H1 (cell line): ENCODE results near the gene ATR. TPM values are rescaled to one million over a fixed set of nuclear protein-coding genes. Genes with fewer than 3 reads are reported as not detected.

Source experiments
- CTCF ChIA-PET: fragments of 300-600 bp; sonication (Branson Sonifier 250); formaldehyde crosslinking; loops from one replicate; lab custom pipeline; 2021; ENCODE audit not compliant: partially characterized antibody; lab: Charles Lee
- POLR2A ChIA-PET: fragments of 300-600 bp; sonication (Branson Sonifier 250); formaldehyde crosslinking; loops from one replicate; lab custom pipeline; 2021; ENCODE audit warnings: inconsistent platforms; ENCODE audit not compliant: partially characterized antibody; lab: Charles Lee
- DNase-seq, 2 experiments: peaks; one replicate each; pipeline versions ENCODE4 v3.0.0 to v3.0.0-alpha.2; 2010 to 2022; ENCODE audit warnings: low spot score in 2 of 2, low read depth in 1 of 2, mixed read lengths in 1 of 2
- FAIRE-seq: peaks from 2 replicates; lab custom pipeline; 2011; peaks lifted over from hg19 to GRCh38; lab: Jason Lieb, UNC
- H2AFZ ChIP-seq: 2 replicates; pipeline ENCODE4 v1.8.1; 2012; ENCODE audit warnings: low read length, inconsistent platforms
- H2AK5ac ChIP-seq: 2 replicates; pipeline ENCODE4 v1.6.1; 2013; ENCODE audit warnings: low read depth, low read length
- H2BK120ac ChIP-seq: replicated peaks from 2 replicates; pipeline ENCODE3; 2013; ENCODE audit warnings: low read depth, low read length, inconsistent platforms
- H2BK12ac ChIP-seq: 2 replicates; pipeline ENCODE4 v1.6.1; 2013; ENCODE audit warnings: low read depth, low read length
- H2BK15ac ChIP-seq: 2 replicates; pipeline ENCODE4 v1.6.1; 2013; ENCODE audit warnings: low read length
- H2BK20ac ChIP-seq: 2 replicates; pipeline ENCODE4 v1.6.1; 2013; ENCODE audit warnings: low read length
- H2BK5ac ChIP-seq: 2 replicates; pipeline ENCODE4 v1.6.1; 2013; ENCODE audit warnings: low read depth, low read length
- H3K14ac ChIP-seq: 2 replicates; pipeline ENCODE4 v1.6.1; 2013; ENCODE audit warnings: inconsistent platforms; ENCODE audit not compliant: insufficient read length
- H3K18ac ChIP-seq: 2 replicates; pipeline ENCODE4 v1.6.1; 2013; ENCODE audit warnings: low read length; ENCODE audit errors: extremely low read depth
- H3K23ac ChIP-seq: 2 replicates; pipeline ENCODE4 v1.6.1; 2013; ENCODE audit warnings: inconsistent platforms; ENCODE audit not compliant: insufficient read length
- H3K23me2 ChIP-seq: 2 replicates; pipeline ENCODE4 v1.6.1; 2013; ENCODE audit warnings: low read depth, low read length
- H3K27ac ChIP-seq: 2 replicates; pipeline ENCODE4 v1.6.1; 2011; ENCODE audit warnings: low read depth, low read length, inconsistent platforms
- H3K27me3 ChIP-seq, 4 experiments: replicated peaks in 1 of 4; 1 replicate in 1 of 4; 2 replicates in 3 of 4; pipeline versions ENCODE4 v1.6.1 to v1.8.1; 2011 to 2013; ENCODE audit warnings: low read length in 3 of 4, mild to moderate bottlenecking in 3 of 4, inconsistent platforms in 2 of 4, mixed read lengths in 2 of 4, moderate library complexity in 1 of 4; ENCODE audit not compliant: control insufficient read depth in 3 of 4, insufficient read depth in 3 of 4; ENCODE audit errors: extremely low read depth in 1 of 4
- H3K36me3 ChIP-seq, 4 experiments: 2 replicates each; pipeline versions ENCODE4 v1.6.1 to v1.8.1; 2011 to 2013; ENCODE audit warnings: mild to moderate bottlenecking in 4 of 4, low read length in 3 of 4, moderate library complexity in 2 of 4, control low read depth in 1 of 4, inconsistent platforms in 1 of 4; ENCODE audit not compliant: insufficient read depth in 4 of 4, control insufficient read depth in 2 of 4
- H3K4ac ChIP-seq: replicated peaks from 2 replicates; pipeline ENCODE3; 2013; ENCODE audit warnings: low read length, low read depth, mixed read lengths, inconsistent platforms; ENCODE audit not compliant: insufficient read length
- H3K4me1 ChIP-seq, 4 experiments: replicated peaks in 1 of 4; 1 replicate in 1 of 4; 2 replicates in 3 of 4; pipeline versions ENCODE4 v1.6.1 to v1.8.1; 2011 to 2013; ENCODE audit warnings: low read length in 3 of 4, inconsistent platforms in 2 of 4, mixed read lengths in 1 of 4; ENCODE audit not compliant: insufficient read depth in 4 of 4, control insufficient read depth in 3 of 4
- H3K4me2 ChIP-seq, 2 experiments: 2 replicates each; pipeline versions ENCODE4 v1.6.1 to v1.8.1; 2011 to 2013; ENCODE audit warnings: low read depth in 2 of 2, low read length in 2 of 2, control low read depth in 1 of 2, inconsistent platforms in 1 of 2, mild to moderate bottlenecking in 1 of 2; ENCODE audit not compliant: insufficient read depth in 1 of 2
- H3K4me3 ChIP-seq, 4 experiments: fragments of 200-600, 300-600 bp in 1 of 4; sonication (generic), shearing (Covaris generic), sonication (Bioruptor Twin) in 1 of 4; 2 replicates each; pipeline versions ENCODE4 v1.5.1 to v1.8.1; 2011 to 2016; ENCODE audit warnings: low read length in 4 of 4, low read depth in 3 of 4, control low read depth in 2 of 4, inconsistent platforms in 2 of 4, mild to moderate bottlenecking in 2 of 4, mixed read lengths in 1 of 4, moderate library complexity in 1 of 4; ENCODE audit not compliant: insufficient read depth in 2 of 4; ENCODE audit errors: extremely low read depth in 1 of 4
- H3K56ac ChIP-seq: replicated peaks from 2 replicates; pipeline ENCODE3; 2013; ENCODE audit warnings: low read depth, mild to moderate bottlenecking, mixed read lengths, low read length, inconsistent platforms; ENCODE audit not compliant: insufficient read length
- H3K79me1 ChIP-seq: 2 replicates; pipeline ENCODE4 v1.6.1; 2013; ENCODE audit warnings: low read depth, low read length, control low read depth
- H3K79me2 ChIP-seq, 2 experiments: 2 replicates each; pipeline versions ENCODE4 v1.6.1 to v1.8.1; 2012 to 2013; ENCODE audit warnings: low read length in 2 of 2, mild to moderate bottlenecking in 2 of 2, inconsistent platforms in 1 of 2; ENCODE audit not compliant: insufficient read depth in 2 of 2, control insufficient read depth in 1 of 2
- H3K9ac ChIP-seq, 4 experiments: replicated peaks in 1 of 4; 1 replicate in 1 of 4; 2 replicates in 3 of 4; pipeline versions ENCODE4 v1.6.1 to v1.8.1; 2011 to 2013; ENCODE audit warnings: low read depth in 3 of 4, low read length in 3 of 4, control low read depth in 2 of 4, mild to moderate bottlenecking in 2 of 4, moderate library complexity in 2 of 4, inconsistent platforms in 1 of 4; ENCODE audit errors: extremely low read depth in 1 of 4
- H3K9me3 ChIP-seq, 2 experiments: 2 replicates each; pipeline versions ENCODE4 v1.6.1 to v1.8.1; 2012 to 2013; ENCODE audit warnings: mild to moderate bottlenecking in 2 of 2, moderate library complexity in 2 of 2, control low read depth in 1 of 2, inconsistent platforms in 1 of 2, low read depth in 1 of 2, low read length in 1 of 2, mixed read lengths in 1 of 2; ENCODE audit not compliant: insufficient read depth in 2 of 2
- H4K20me1 ChIP-seq, 2 experiments: replicated peaks in 1 of 2; 2 replicates each; pipeline versions ENCODE3 to v1.8.1; 2011 to 2013; ENCODE audit warnings: inconsistent platforms in 2 of 2, low read length in 2 of 2, mild to moderate bottlenecking in 1 of 2; ENCODE audit not compliant: insufficient read depth in 2 of 2, control insufficient read depth in 1 of 2
- H4K5ac ChIP-seq: 2 replicates; pipeline ENCODE4 v1.6.1; 2013; ENCODE audit warnings: low read length, low read depth, mixed read lengths, inconsistent platforms; ENCODE audit not compliant: insufficient read length
- H4K8ac ChIP-seq: 2 replicates; pipeline ENCODE4 v1.8.0; 2013; ENCODE audit warnings: mild to moderate bottlenecking, moderate library complexity, low read length, inconsistent platforms; ENCODE audit not compliant: insufficient read depth; ENCODE audit errors: extremely low read depth
- H4K91ac ChIP-seq: replicated peaks from 2 replicates; pipeline ENCODE3; 2013; ENCODE audit warnings: low read length, mixed read lengths, inconsistent platforms; ENCODE audit not compliant: insufficient read length
- ASH2L ChIP-seq: fragments of 200-600, 300-600 bp; sonication (generic); IDR thresholded peaks from one replicate; pipeline ENCODE4 v1.7.1; 2017; ENCODE audit warnings: low read length
- BRCA1 ChIP-seq: IDR thresholded peaks from 2 replicates; pipeline ENCODE4 v1.6.1; 2012; ENCODE audit warnings: low read depth, low read length, improper control_type of control experiment
- CBX8 ChIP-seq: fragments of 300-800, 300-1000 bp; sonication (generic); IDR thresholded peaks from 2 replicates; pipeline ENCODE4 v1.7.1; 2016; ENCODE audit warnings: low read depth, low read length, borderline replicate concordance
- CHD1 ChIP-seq: IDR thresholded peaks from 2 replicates; pipeline ENCODE4 v1.6.1; 2012; ENCODE audit warnings: low read depth, low read length, improper control_type of control experiment
- CREB1 ChIP-seq: IDR thresholded peaks from 2 replicates; pipeline ENCODE4 v1.6.1; 2012; ENCODE audit warnings: inconsistent platforms
- CTBP2 ChIP-seq: IDR thresholded peaks from 2 replicates; pipeline ENCODE4 v1.7.0; 2011; ENCODE audit warnings: borderline replicate concordance, mild to moderate bottlenecking, moderate library complexity, mixed read lengths, low read length; ENCODE audit not compliant: insufficient read depth, insufficient read length
- HDAC6 ChIP-seq: IDR thresholded peaks from one replicate; pipeline ENCODE4 v1.7.1; 2012; ENCODE audit warnings: low read depth, mild to moderate bottlenecking, inconsistent platforms, low read length, moderate library complexity
- PHF8 ChIP-seq: fragments of 200-600 bp; sonication (generic); conservative IDR thresholded peaks from 2 replicates; pipeline ENCODE4 v1.7.1; 2012; ENCODE audit warnings: low read depth, mild to moderate bottlenecking, inconsistent platforms, low read length, moderate library complexity
- RAD21 ChIP-seq, 2 experiments: IDR thresholded peaks in 1 of 2; conservative IDR thresholded peaks in 1 of 2; 2 replicates each; pipeline ENCODE4 v1.6.1; 2011; ENCODE audit warnings: low read depth in 2 of 2, low read length in 2 of 2, improper control_type of control experiment in 1 of 2, inconsistent platforms in 1 of 2, mild to moderate bottlenecking in 1 of 2, moderate library complexity in 1 of 2
- RFX5 ChIP-seq: IDR thresholded peaks from 2 replicates; pipeline ENCODE4 v1.6.1; 2011; ENCODE audit warnings: low read depth, low read length, improper control_type of control experiment, borderline replicate concordance
- SIX5 ChIP-seq: IDR thresholded peaks from 2 replicates; pipeline ENCODE4 v1.6.1; 2011; ENCODE audit warnings: mild to moderate bottlenecking, low read depth, low read length
- TAF7 ChIP-seq: optimal IDR thresholded peaks from 2 replicates; pipeline ENCODE3; 2011; ENCODE audit warnings: low read depth, mild to moderate bottlenecking, inconsistent platforms, low read length, moderate library complexity, borderline replicate concordance
- TBP ChIP-seq: IDR thresholded peaks from 2 replicates; pipeline ENCODE4 v1.6.1; 2011; ENCODE audit warnings: low read depth, low read length, improper control_type of control experiment
- WGBS, 2 experiments: shearing (Covaris generic) in 1 of 2; methylation state at CpG; one replicate each; pipeline versions ENCODE4 v1.1.6 to v1.1.7; 2013 to 2015; ENCODE audit warnings: low lambda C conversion rate in 2 of 2, mixed read lengths in 2 of 2, inconsistent platforms in 1 of 2, low coverage in 1 of 2, missing lambda C conversion rate in 1 of 2; ENCODE audit not compliant: insufficient replicate concordance in 2 of 2, insufficient coverage in 1 of 2, insufficient read length in 1 of 2; ENCODE audit errors: extremely low coverage in 1 of 2, missing lambda C conversion rate in 1 of 2; 5-methylcytosine and 5-hydroxymethylcytosine counted together
- polyA plus RNA-seq, 7 experiments: library from polyadenylated mRNA; depleted of rRNA in 3 of 7; stranded (reverse) in 5 of 7; unstranded in 2 of 7; fragments of >200 nt in 5 of 7; fragments of 200-250 nt in 2 of 7; gene quantifications; 1 replicate in 5 of 7; 2 replicates in 1 of 7; 4 replicates in 1 of 7; pipeline versions ENCODE4 v1.2.1 to v1.2.3, GENCODE V29; 2011 to 2013; ENCODE audit warnings: missing spikeins in 2 of 7, mixed read lengths in 2 of 7
- total RNA-seq: library from RNA; stranded (reverse); fragmentation: NEBNext Ultra II Directional; extraction: Animal tissue kit (Norgen Biotek cat#: 25700); gene quantifications from 2 replicates; pipeline ENCODE4 v1.2.1, GENCODE V29; 2021
- TF ChIP-seq, protein P1 (sequence below): IDR thresholded peaks from 2 replicates; pipeline ENCODE4 v1.6.1; 2012; ENCODE audit warnings: inconsistent platforms

The ATR gene
- total and polyA plus RNA-seq, 2 of the 8 experiments (the other 6 are each of a cell fraction or from before 2014, with no cell fraction given), result 8.4 to 23.2 TPM

DNA sequence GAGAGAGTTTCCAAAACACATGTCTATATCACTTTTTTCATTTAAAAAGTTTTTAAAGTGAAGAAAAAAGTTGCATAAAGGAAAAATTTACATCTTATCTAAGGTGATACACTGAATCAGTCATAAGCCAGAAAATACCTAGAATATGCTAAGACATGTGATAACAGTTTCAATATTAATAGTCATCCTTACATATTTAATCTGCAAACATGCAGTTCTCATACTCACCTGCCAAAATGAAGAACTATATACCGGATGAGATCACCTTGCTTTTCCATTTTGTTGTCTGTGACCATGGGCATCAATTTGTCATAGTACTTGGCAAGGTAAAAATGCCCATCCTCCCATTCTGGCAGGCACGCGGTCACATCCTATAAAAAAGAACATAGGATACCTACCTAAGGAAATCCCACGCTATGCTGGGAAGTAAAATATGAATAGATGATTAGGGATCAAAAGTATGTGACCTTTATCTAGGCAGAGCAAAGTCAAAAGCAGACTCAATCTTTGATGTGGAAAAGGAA is 93.6 kb downstream of the ATR start:
- H2AK5ac ChIP-seq, result no peak overlapping the region
- ChIA-PET CTCF (no interaction called here), POLR2A (no interaction called here)
- no peak overlapping the region for H3K18ac ChIP-seq
- no peak overlapping the region for H3K56ac ChIP-seq
- peaks cover 18 to 20% of the 10 kb centered on the region in 2 experiments for H3K9me3 ChIP-seq
- H3K4me3 ChIP-seq, result no peak overlapping the region
- no peaks in the 10 kb centered on the region for H3K23me2 ChIP-seq
- WGBS, 2 experiments, result 96% methylated on average over 4 of the region's 4 CpGs; no CpG with 5 or more reads in 1 of the 2 experiments
- H3K79me2 ChIP-seq, result no peaks in the 10 kb centered on the region
- no peak overlapping the region for H4K5ac ChIP-seq
- no peaks in the 10 kb centered on the region for H3K27me3 ChIP-seq
- no peak overlapping the region for H2BK120ac ChIP-seq
- H3K36me3 ChIP-seq, result peaks cover 0 to 45% (median 16%) of the 10 kb centered on the region in 4 experiments; a peak in 4 of 8 replicates
- FAIRE-seq (no peak), DNase-seq (no peak)
- H4K20me1 ChIP-seq, result no peaks in the 10 kb centered on the region
- H3K9ac ChIP-seq, result no peak overlapping the region
- no peak overlapping the region for H2BK15ac ChIP-seq
- no peak overlapping the region for H3K23ac ChIP-seq
- H3K79me1 ChIP-seq, result no peaks in the 10 kb centered on the region
- no peaks in the 10 kb centered on the region for H3K4me1 ChIP-seq
- H4K8ac ChIP-seq, result no peak overlapping the region
- no peak overlapping the region for H2BK20ac ChIP-seq
- no peak overlapping the region for H3K27ac ChIP-seq
- no peak overlapping the region for H4K91ac ChIP-seq
- H2AFZ ChIP-seq, result no peak overlapping the region
- no peak overlapping the region for H3K14ac ChIP-seq
- no peak overlapping the region for H2BK12ac ChIP-seq
- H3K4me2 ChIP-seq, result no peak overlapping the region
- H3K4ac ChIP-seq, result no peak overlapping the region
- no peak overlapping the region for H2BK5ac ChIP-seq
- TF ChIP-seq RFX5, result no peak
- TF ChIP-seq CTBP2, result no peak
- TF ChIP-seq TAF7, result no peak
- no peak for TF ChIP-seq SIX5
- no peak for TF ChIP-seq ASH2L
- no peak for TF ChIP-seq CBX8
- no peak for TF ChIP-seq PHF8
- TF ChIP-seq CHD1, result no peak
- no peak for TF ChIP-seq RAD21 (IDR thresholded peaks at IDR 0.05 in 1 of 2, conservative IDR thresholded peaks at IDR 0.05 in 1 of 2; ENCODE audit: low read depth in 2 of 2, low read length in 2 of 2)
- no peak for TF ChIP-seq TBP
- TF ChIP-seq, protein P1, sequence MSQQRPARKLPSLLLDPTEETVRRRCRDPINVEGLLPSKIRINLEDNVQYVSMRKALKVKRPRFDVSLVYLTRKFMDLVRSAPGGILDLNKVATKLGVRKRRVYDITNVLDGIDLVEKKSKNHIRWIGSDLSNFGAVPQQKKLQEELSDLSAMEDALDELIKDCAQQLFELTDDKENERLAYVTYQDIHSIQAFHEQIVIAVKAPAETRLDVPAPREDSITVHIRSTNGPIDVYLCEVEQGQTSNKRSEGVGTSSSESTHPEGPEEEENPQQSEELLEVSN, result no peak
- TF ChIP-seq CREB1, result no peak
- no peak for TF ChIP-seq BRCA1
- TF ChIP-seq HDAC6, result no peak
